Tibial nerve (tissue), 4 donors: ENCODE results near the gene GLT8D1. TPM values are rescaled to one million over a fixed set of nuclear protein-coding genes. Genes with fewer than 3 reads are reported as not detected.
"Not testable (repeated sequence)": the region's sequence is repeated elsewhere in the genome, so short reads cannot be mapped to it uniquely, and the experiment has no call there.

Experiments
- DNase-seq, 2 donors: peaks; one replicate each; pipeline ENCODE4 v3.0.0-alpha.2; 2019; ENCODE audit warnings: low spot score in 2 of 2
- H3K27ac ChIP-seq, 4 donors: fragments of 200-600 bp; sonication (generic) in 3 of 4; one replicate each; pipeline ENCODE4 v1.5.1; 2017 to 2019; ENCODE audit warnings: mild to moderate bottlenecking in 1 of 4
- H3K27me3 ChIP-seq, 2 donors: fragments of 200-600 bp; sonication (generic) in 1 of 2; one replicate each; pipeline versions ENCODE4 v1.5.1 to v1.6.0; 2017 to 2019
- H3K36me3 ChIP-seq, 3 donors: fragments of 200-600 bp; sonication (generic); one replicate each; pipeline ENCODE4 v1.5.1; 2018 to 2019
- H3K4me1 ChIP-seq, 4 donors: fragments of 200-600 bp; sonication (generic) in 3 of 4; one replicate each; pipeline ENCODE4 v1.5.1; 2017 to 2019
- H3K4me3 ChIP-seq, 4 donors: fragments of 200-600 bp; sonication (generic) in 3 of 4; one replicate each; pipeline ENCODE4 v1.5.1; 2017 to 2019; ENCODE audit warnings: mild to moderate bottlenecking in 1 of 4, moderate library complexity in 1 of 4
- H3K9me3 ChIP-seq, 4 donors: fragments of 200-600 bp; sonication (generic) in 3 of 4; one replicate each; pipeline ENCODE4 v1.5.1; 2017 to 2019
- EP300 ChIP-seq, 2 donors: sonication (generic); formaldehyde crosslinking; IDR thresholded peaks; one replicate each; pipeline ENCODE4 v1.6.1; 2017; ENCODE audit warnings: antibody characterized with exemption in 2 of 2, mild to moderate bottlenecking in 1 of 2
- POLR2A ChIP-seq, 2 donors: fragments of 450-650 bp; IDR thresholded peaks; one replicate each; pipeline ENCODE4 v1.6.1; 2017; ENCODE audit warnings: antibody characterized with exemption in 2 of 2, mild to moderate bottlenecking in 2 of 2, moderate library complexity in 2 of 2
- WGBS, 2 donors: methylation state at CpG; one replicate each; pipeline ENCODE4 v1.1.5; 2018; 5-methylcytosine and 5-hydroxymethylcytosine counted together
- total RNA-seq, 4 donors: library from RNA; depleted of rRNA; stranded (reverse); fragments of >200 nt; gene quantifications; one replicate each; pipeline ENCODE4 v1.1.0, GENCODE V29; 2016
- TF ChIP-seq, protein P1 (sequence below), 5 experiments: fragments of 200-600 bp in 3 of 5; fragments of 450-650 bp in 2 of 5; sonication (generic) in 3 of 5; IDR thresholded peaks; one replicate each; pipeline ENCODE4 v1.5.1; 2016 to 2019; ENCODE audit warnings: antibody characterized with exemption in 5 of 5, mild to moderate bottlenecking in 3 of 5, moderate library complexity in 2 of 5

The GLT8D1 gene
- total RNA-seq, 4 donors from 2014 or later = 44.7 to 109 (median 94.9) TPM

DNA sequence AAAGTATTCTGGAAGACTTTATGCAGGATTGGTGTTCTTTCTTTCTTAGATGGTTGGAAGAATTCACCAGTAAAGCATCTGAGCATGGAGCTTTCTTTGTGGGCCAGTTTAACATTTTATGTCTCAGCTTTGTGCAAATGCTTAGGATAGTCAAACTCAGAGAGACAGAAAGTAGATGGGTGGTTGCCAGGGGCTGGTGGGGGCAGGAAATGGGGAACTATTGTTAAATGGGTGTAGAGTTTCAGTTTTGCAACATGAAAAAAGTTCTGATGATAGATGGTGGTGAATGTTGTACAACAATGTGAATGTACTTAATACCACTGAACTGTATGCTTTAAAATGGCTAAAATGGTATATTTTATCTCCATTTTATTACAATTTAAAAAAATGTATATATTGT is 25.1 kb upstream of the GLT8D1 start:
- Histone ChIP-seq H3K36me3 (peaks cover 6 to 90% (median 7%) of the 10 kb centered on the region in 3 donors), H3K4me1 (no peaks in the 10 kb centered on the region)
- TF ChIP-seq POLR2A (IDR thresholded peaks at IDR 0.05) = no peak
- TF ChIP-seq, protein P1, sequence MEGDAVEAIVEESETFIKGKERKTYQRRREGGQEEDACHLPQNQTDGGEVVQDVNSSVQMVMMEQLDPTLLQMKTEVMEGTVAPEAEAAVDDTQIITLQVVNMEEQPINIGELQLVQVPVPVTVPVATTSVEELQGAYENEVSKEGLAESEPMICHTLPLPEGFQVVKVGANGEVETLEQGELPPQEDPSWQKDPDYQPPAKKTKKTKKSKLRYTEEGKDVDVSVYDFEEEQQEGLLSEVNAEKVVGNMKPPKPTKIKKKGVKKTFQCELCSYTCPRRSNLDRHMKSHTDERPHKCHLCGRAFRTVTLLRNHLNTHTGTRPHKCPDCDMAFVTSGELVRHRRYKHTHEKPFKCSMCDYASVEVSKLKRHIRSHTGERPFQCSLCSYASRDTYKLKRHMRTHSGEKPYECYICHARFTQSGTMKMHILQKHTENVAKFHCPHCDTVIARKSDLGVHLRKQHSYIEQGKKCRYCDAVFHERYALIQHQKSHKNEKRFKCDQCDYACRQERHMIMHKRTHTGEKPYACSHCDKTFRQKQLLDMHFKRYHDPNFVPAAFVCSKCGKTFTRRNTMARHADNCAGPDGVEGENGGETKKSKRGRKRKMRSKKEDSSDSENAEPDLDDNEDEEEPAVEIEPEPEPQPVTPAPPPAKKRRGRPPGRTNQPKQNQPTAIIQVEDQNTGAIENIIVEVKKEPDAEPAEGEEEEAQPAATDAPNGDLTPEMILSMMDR (IDR thresholded peaks at IDR 0.05) = no peak
- no peak for TF ChIP-seq EP300 (IDR thresholded peaks at IDR 0.05)

DNA sequence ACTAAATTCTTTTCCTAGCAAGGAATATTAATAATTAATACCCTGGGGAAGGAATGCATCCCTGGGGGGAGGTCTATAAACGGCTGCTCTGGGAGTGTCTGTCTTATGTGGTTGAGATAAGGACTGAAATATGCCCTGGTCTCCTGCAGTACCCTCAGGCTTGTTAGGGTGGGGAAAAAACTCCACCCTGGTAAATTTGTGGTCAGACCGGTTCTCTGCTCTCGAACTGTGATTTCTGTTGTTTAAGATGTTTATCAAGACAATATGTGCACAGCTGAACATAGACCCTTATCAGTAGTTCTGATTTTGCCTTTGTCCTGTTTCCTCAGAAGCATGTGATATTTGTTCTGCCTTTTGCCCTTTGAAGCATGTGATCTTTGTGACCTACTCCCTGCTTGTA is 23.2 kb upstream of the GLT8D1 start:
- H3K4me1 ChIP-seq, H3K9me3 ChIP-seq, H3K4me3 ChIP-seq, DNase-seq, H3K27me3 ChIP-seq, H3K27ac ChIP-seq: not testable (repeated sequence)
- WGBS, 2 donors = 81 to 92% methylated on average over 3 of the region's 3 CpGs
- peaks cover 4 to 76% (median 7%) of the 10 kb centered on the region in 3 donors for H3K36me3 ChIP-seq

More for the DNA sequence above, 25.1 kb upstream of the GLT8D1 start:
- Histone ChIP-seq H3K4me3 (no peak overlapping the region), H3K27ac (no peak overlapping the region), H3K9me3 (peaks cover 0 to 5% (median 0%) of the 10 kb centered on the region in 4 donors), H3K27me3 (no peaks in the 10 kb centered on the region)
- DNase-seq = no peak

DNA sequence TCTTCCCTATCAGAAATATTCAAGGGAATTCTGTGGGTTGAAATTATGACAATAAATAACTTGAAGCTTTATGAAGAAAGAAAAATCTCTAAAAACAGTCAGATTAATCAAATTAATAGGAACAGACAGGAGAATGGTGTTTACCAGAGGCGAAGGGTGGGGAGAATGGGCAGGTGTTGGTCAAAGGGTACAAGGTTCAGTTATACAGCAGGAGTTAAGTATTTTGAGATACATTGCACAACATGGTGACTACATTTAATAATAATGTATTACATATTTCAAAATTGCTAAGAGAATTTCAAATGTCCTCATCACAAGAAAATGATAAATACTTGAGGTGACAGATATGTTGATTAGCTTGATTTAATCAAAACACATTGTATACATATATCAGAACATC is 18.9 kb upstream of the GLT8D1 start:
- H3K27me3 ChIP-seq = no peaks in the 10 kb centered on the region
- no peaks in the 10 kb centered on the region for H3K4me1 ChIP-seq
- WGBS, 2 donors = 90 to 97% methylated on average over 1 of the region's 1 CpG
- H3K4me3 ChIP-seq = no peak overlapping the region
- peaks cover 0 to 74% (median 0%) of the 10 kb centered on the region in 3 donors for H3K36me3 ChIP-seq
- peaks cover 0 to 14% (median 2%) of the 10 kb centered on the region in 4 donors for H3K9me3 ChIP-seq
- no peak for TF ChIP-seq POLR2A (IDR thresholded peaks at IDR 0.05)
- TF ChIP-seq EP300 (IDR thresholded peaks at IDR 0.05) = no peak
- TF ChIP-seq, protein P1 (IDR thresholded peaks at IDR 0.05) = no peak
- no peak for DNase-seq
- H3K27ac ChIP-seq = no peak overlapping the region

DNA sequence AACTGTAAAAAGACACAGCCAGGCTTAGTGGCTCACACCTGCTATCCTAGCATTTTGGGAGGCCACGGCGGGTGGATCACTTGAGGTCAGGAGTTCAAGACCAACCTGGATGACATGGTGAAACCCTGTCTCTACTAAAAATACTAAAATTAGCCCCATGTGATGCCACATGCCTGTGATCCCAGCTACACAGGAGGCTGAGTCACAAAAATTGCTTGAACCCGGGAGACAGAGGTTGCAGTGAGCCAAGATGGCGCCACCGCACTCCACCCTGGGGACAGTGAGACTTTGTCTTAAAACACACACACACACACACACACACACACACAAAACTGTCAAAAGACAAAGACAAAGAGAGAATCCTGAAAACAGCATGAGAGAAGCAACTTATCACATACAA is 18.3 kb upstream of the GLT8D1 start:
- WGBS, 2 donors = 93% methylated on average over 5 of the region's 5 CpGs
- H3K27me3 ChIP-seq = no peaks in the 10 kb centered on the region
- no peaks in the 10 kb centered on the region for H3K4me1 ChIP-seq
- no peak overlapping the region for H3K27ac ChIP-seq
- H3K4me3 ChIP-seq = no peak overlapping the region
- no peak for DNase-seq
- peaks cover 0 to 17% (median 3%) of the 10 kb centered on the region in 4 donors for H3K9me3 ChIP-seq
- H3K36me3 ChIP-seq = peaks cover 0 to 74% (median 0%) of the 10 kb centered on the region in 3 donors
- TF ChIP-seq, protein P1 (IDR thresholded peaks at IDR 0.05) = no peak
- TF ChIP-seq POLR2A (IDR thresholded peaks at IDR 0.05) = no peak

DNA sequence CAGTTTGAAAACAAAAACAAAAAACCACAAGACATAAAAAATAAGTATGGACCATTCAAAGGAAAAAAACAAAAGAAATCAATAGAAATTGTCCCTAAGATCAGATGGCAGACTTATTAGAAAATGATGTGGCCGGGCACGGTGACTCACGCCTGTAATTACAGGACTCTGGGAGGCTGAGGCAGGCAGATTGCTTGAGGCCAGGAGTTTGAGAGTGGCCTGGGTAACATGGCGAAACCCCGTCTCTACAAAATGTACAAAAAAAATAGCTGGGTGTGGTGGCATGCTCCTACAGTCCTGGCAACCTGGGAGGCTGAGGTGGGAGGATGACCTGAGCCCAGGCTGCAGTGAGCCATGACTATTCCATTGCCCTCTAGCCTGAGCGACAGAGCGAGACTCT is 16.9 kb upstream of the GLT8D1 start:
- TF ChIP-seq POLR2A (IDR thresholded peaks at IDR 0.05) (no peak), EP300 (IDR thresholded peaks at IDR 0.05) (no peak)
- TF ChIP-seq, protein P1 (IDR thresholded peaks at IDR 0.05) = no peak
- Histone ChIP-seq H3K4me3 (no peak overlapping the region), H3K4me1 (no peaks in the 10 kb centered on the region), H3K9me3 (peaks cover 0 to 12% (median 3%) of the 10 kb centered on the region in 4 donors), H3K27ac (no peak overlapping the region), H3K27me3 (no peaks in the 10 kb centered on the region), H3K36me3 (peaks cover 0 to 66% (median 0%) of the 10 kb centered on the region in 3 donors)
- 93 to 95% methylated on average over 7 of the region's 7 CpGs for WGBS, 2 donors
- no peak for DNase-seq

DNA sequence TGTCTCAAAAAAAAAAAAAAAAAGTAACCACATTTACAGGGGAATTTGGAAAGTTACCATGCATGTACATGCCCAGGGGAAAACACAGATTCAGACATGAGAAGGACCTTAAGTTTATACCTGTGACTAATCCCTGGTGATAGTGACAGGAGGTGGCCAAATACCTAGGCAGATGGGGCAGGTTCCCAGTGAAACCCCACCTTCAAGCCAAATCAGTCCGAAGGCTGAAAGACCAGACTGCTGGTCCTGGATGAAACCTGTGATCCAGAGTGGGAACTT is 16.1 kb upstream of the GLT8D1 start:
- peaks cover 0 to 12% (median 3%) of the 10 kb centered on the region in 4 donors for H3K9me3 ChIP-seq
- H3K4me3 ChIP-seq = no peak overlapping the region
- no peaks in the 10 kb centered on the region for H3K4me1 ChIP-seq
- WGBS, 2 donors = 100% methylated on average over 1 of the region's 1 CpG
- TF ChIP-seq, protein P1 (IDR thresholded peaks at IDR 0.05) = no peak
- TF ChIP-seq EP300 (IDR thresholded peaks at IDR 0.05) (no peak), POLR2A (IDR thresholded peaks at IDR 0.05) (no peak)
- peaks cover 0 to 63% (median 0%) of the 10 kb centered on the region in 3 donors for H3K36me3 ChIP-seq
- no peak for DNase-seq
- H3K27me3 ChIP-seq = no peaks in the 10 kb centered on the region
- H3K27ac ChIP-seq = no peak overlapping the region
